Vagina (tissue), 2 donors: ENCODE results near the gene KCTD15.

Source experiments
- POLR2A ChIP-seq, 2 donors: fragments of 450-650 bp; IDR thresholded peaks; one replicate each; pipeline ENCODE4 v1.6.1; 2017; ENCODE audit warnings: antibody characterized with exemption in 2 of 2, mild to moderate bottlenecking in 2 of 2, moderate library complexity in 2 of 2
- POLR2AphosphoS5 ChIP-seq, 2 donors: sonication (generic); formaldehyde crosslinking; IDR thresholded peaks; one replicate each; pipeline ENCODE4 v1.9.0; 2017; ENCODE audit warnings: antibody characterized with exemption in 2 of 2, mild to moderate bottlenecking in 2 of 2, low read depth in 1 of 2; ENCODE audit not compliant: insufficient read depth in 1 of 2
- TF ChIP-seq, protein P1 (sequence below), 3 experiments: fragments of 450-650 bp in 2 of 3; fragments of 200-600 bp in 1 of 3; sonication (generic) in 1 of 3; IDR thresholded peaks; one replicate each; pipeline ENCODE4 v1.5.1; 2017 to 2019; ENCODE audit warnings: antibody characterized with exemption in 3 of 3, mild to moderate bottlenecking in 2 of 3, moderate library complexity in 2 of 3

DNA sequence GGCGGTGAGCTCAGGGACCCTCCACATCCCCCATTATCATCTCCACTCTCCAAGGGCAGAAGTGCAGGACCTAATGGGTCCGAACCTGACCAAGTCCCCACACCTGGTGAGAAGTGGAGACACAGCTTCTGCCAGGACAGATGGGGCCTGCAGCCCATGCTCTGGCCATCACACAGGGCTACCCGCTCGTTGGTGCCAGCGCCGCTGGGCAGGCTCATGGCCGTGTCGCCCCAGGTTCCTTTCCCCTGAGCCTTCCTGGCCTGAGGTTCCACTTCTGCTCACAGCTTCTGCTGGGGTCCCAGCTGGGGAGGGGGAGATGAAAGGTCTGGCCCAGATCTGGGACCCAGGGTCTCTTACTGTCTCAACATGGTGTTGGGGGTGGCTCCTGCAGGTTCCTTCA is 48.4 kb upstream of the KCTD15 start:
- TF ChIP-seq POLR2AphosphoS5 (IDR thresholded peaks at IDR 0.05; ENCODE audit: insufficient read depth in 1 of 2, low read depth in 1 of 2) (no peak), POLR2A (IDR thresholded peaks at IDR 0.05) (no peak)
- TF ChIP-seq, protein P1, sequence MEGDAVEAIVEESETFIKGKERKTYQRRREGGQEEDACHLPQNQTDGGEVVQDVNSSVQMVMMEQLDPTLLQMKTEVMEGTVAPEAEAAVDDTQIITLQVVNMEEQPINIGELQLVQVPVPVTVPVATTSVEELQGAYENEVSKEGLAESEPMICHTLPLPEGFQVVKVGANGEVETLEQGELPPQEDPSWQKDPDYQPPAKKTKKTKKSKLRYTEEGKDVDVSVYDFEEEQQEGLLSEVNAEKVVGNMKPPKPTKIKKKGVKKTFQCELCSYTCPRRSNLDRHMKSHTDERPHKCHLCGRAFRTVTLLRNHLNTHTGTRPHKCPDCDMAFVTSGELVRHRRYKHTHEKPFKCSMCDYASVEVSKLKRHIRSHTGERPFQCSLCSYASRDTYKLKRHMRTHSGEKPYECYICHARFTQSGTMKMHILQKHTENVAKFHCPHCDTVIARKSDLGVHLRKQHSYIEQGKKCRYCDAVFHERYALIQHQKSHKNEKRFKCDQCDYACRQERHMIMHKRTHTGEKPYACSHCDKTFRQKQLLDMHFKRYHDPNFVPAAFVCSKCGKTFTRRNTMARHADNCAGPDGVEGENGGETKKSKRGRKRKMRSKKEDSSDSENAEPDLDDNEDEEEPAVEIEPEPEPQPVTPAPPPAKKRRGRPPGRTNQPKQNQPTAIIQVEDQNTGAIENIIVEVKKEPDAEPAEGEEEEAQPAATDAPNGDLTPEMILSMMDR (IDR thresholded peaks at IDR 0.05), result no peak
